Loucy (cell line): Measurements from ENCODE around the gene TRPM8.

Experiments
- H2AFZ ChIP-seq: fragments of 200-600 bp; sonication (generic); 2 replicates; pipeline ENCODE4 v1.6.0; 2016; ENCODE audit warnings: antibody characterized with exemption, mild to moderate bottlenecking, low read length, moderate library complexity
- H3F3A ChIP-seq: fragments of 200-600 bp; 2 replicates; pipeline ENCODE4 v1.6.0; 2016; ENCODE audit warnings: antibody characterized with exemption, low read depth, mild to moderate bottlenecking
- H3K27me3 ChIP-seq: fragments of 200-600 bp; sonication (generic); 2 replicates; pipeline ENCODE4 v1.6.1; 2014; ENCODE audit warnings: low read length, mild to moderate bottlenecking; ENCODE audit not compliant: insufficient read depth, poor library complexity, severe bottlenecking
- H3K36me3 ChIP-seq: fragments of 200-600 bp; sonication (generic); 2 replicates; pipeline ENCODE4 v1.6.1; 2016; ENCODE audit warnings: low read length; ENCODE audit not compliant: insufficient read depth
- H3K4me1 ChIP-seq: fragments of 200-600 bp; sonication (generic); 2 replicates; pipeline ENCODE4 v1.5.1; 2014; ENCODE audit warnings: low read length, mild to moderate bottlenecking; ENCODE audit not compliant: insufficient read depth, poor library complexity, severe bottlenecking
- H3K4me2 ChIP-seq: fragments of 200-600 bp; sonication (generic); 2 replicates; pipeline ENCODE4 v1.6.0; 2014; ENCODE audit warnings: antibody characterized with exemption, low read length, low read depth, mild to moderate bottlenecking; ENCODE audit not compliant: poor library complexity, severe bottlenecking
- H3K4me3 ChIP-seq: fragments of 200-600 bp; sonication (generic); 2 replicates; pipeline ENCODE4 v1.5.1; 2014; ENCODE audit warnings: low read length, mild to moderate bottlenecking, mixed read lengths; ENCODE audit not compliant: poor library complexity, severe bottlenecking
- H3K79me2 ChIP-seq: fragments of 200-600 bp; sonication (generic); 2 replicates; pipeline ENCODE4 v1.6.1; 2014; ENCODE audit warnings: low read length; ENCODE audit not compliant: insufficient read depth
- H3K9ac ChIP-seq: fragments of 200-600 bp; sonication (generic); 2 replicates; pipeline ENCODE4 v1.6.0; 2014; ENCODE audit warnings: mild to moderate bottlenecking, low read depth, low read length, moderate library complexity; ENCODE audit not compliant: poor library complexity, severe bottlenecking
- H3K9me2 ChIP-seq: fragments of 200-600 bp; sonication (generic); replicated peaks from 2 replicates; pipeline ENCODE4 v1.6.1; 2016; ENCODE audit warnings: low read depth, low read length, mixed read lengths
- H3K9me3 ChIP-seq: fragments of 200-600 bp; sonication (generic); 2 replicates; pipeline ENCODE4 v1.6.1; 2014; ENCODE audit warnings: mild to moderate bottlenecking, antibody characterized with exemption, low read length, low read depth; ENCODE audit not compliant: insufficient read depth
- H4K20me1 ChIP-seq: fragments of 200-600 bp; sonication (generic); 2 replicates; pipeline ENCODE4 v1.6.0; 2014; ENCODE audit warnings: antibody characterized with exemption, low read length, mild to moderate bottlenecking; ENCODE audit not compliant: insufficient read depth, poor library complexity, severe bottlenecking
- EZH2phosphoT487 ChIP-seq: fragments of 200-600 bp; IDR thresholded peaks from 2 replicates; pipeline ENCODE4 v1.6.1; 2018; ENCODE audit warnings: antibody characterized with exemption, mild to moderate bottlenecking, moderate library complexity, borderline replicate concordance
- TF ChIP-seq, protein P1 (sequence below): fragments of 200-600 bp; sonication (generic); conservative IDR thresholded peaks from 2 replicates; pipeline ENCODE4 v1.5.1; 2014; ENCODE audit warnings: mild to moderate bottlenecking, antibody characterized with exemption, low read length

The TRPM8 gene

DNA sequence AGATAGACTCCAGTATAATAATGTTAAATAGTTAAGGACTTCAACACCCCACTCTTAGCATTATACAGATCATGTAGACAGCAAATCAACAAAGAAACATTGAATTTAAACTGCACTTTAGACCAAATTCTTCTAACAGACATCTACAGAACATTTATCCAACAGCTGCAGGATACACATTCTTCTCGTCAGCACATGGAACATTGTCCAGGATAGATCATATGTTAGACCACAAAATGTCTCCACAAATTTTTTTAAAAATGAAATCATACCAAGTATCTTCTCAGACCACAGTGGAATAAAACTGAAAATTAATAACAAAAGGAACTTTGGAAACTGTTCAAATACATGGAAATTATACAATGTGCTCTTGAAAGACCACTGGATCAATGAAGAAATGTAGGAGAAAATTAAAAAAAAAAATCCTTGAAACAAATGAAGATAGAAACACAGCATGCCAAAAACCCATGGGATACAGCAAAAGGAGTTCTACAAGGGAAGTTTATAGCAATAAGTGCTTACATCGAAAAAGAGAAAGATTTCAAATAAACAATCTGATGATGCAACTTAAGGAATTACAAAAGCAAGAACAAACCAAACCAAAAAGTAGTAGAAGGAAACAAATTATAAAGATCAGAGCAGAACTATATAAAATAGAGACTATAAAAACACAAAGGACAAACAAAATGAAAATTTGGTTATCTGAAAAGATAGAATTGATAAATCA, 121.1 kb downstream of the TRPM8 start:
- Histone ChIP-seq H3K4me1 (no peaks in the 10 kb centered on the region), H2AFZ (no peak overlapping the region), H3K9ac (no peak overlapping the region), H3K4me2 (no peak overlapping the region), H3K36me3 (no peaks in the 10 kb centered on the region), H4K20me1 (no peaks in the 10 kb centered on the region), H3K9me3 (peaks cover 11% of the 10 kb centered on the region; the same call in 1 of the 2 replicates), H3K27me3 (no peaks in the 10 kb centered on the region), H3K4me3 (no peak overlapping the region), H3F3A (no peaks in the 10 kb centered on the region), H3K79me2 (no peaks in the 10 kb centered on the region), H3K9me2 (no peaks in the 10 kb centered on the region)
- TF ChIP-seq EZH2phosphoT487, result no peak
- TF ChIP-seq, protein P1, sequence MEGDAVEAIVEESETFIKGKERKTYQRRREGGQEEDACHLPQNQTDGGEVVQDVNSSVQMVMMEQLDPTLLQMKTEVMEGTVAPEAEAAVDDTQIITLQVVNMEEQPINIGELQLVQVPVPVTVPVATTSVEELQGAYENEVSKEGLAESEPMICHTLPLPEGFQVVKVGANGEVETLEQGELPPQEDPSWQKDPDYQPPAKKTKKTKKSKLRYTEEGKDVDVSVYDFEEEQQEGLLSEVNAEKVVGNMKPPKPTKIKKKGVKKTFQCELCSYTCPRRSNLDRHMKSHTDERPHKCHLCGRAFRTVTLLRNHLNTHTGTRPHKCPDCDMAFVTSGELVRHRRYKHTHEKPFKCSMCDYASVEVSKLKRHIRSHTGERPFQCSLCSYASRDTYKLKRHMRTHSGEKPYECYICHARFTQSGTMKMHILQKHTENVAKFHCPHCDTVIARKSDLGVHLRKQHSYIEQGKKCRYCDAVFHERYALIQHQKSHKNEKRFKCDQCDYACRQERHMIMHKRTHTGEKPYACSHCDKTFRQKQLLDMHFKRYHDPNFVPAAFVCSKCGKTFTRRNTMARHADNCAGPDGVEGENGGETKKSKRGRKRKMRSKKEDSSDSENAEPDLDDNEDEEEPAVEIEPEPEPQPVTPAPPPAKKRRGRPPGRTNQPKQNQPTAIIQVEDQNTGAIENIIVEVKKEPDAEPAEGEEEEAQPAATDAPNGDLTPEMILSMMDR, result no peak

DNA sequence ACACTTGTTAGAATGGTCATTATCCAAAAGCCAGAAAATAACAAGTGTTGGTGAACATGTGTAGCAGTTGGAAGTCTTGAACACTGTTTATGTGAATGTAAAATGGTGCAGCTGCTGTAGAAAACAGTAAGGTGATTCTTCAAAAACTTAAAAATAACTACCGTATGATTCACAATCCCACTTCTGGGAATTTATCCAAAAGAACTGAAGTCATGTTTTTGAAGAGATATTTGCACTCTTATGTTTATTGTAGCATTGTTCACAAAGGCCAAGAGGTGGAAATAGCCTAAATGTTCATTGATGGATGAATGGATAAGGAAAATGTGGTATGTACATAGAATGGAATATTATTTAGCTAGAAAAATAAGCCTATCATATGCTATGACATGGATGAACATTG, 127.0 kb downstream of the TRPM8 start:
- H3K9ac ChIP-seq, result no peak overlapping the region
- no peak overlapping the region for H2AFZ ChIP-seq
- H3K4me1 ChIP-seq, result no peaks in the 10 kb centered on the region
- no peaks in the 10 kb centered on the region for H3K79me2 ChIP-seq
- no peak overlapping the region for H3K4me2 ChIP-seq
- no peaks in the 10 kb centered on the region for H3K36me3 ChIP-seq
- no peaks in the 10 kb centered on the region for H3F3A ChIP-seq
- no peak for TF ChIP-seq EZH2phosphoT487
- TF ChIP-seq, protein P1, result no peak
- no peaks in the 10 kb centered on the region for H3K9me2 ChIP-seq
- no peaks in the 10 kb centered on the region for H3K27me3 ChIP-seq
- H4K20me1 ChIP-seq, result no peaks in the 10 kb centered on the region
- H3K4me3 ChIP-seq, result no peak overlapping the region
- H3K9me3 ChIP-seq, result no peaks in the 10 kb centered on the region

DNA sequence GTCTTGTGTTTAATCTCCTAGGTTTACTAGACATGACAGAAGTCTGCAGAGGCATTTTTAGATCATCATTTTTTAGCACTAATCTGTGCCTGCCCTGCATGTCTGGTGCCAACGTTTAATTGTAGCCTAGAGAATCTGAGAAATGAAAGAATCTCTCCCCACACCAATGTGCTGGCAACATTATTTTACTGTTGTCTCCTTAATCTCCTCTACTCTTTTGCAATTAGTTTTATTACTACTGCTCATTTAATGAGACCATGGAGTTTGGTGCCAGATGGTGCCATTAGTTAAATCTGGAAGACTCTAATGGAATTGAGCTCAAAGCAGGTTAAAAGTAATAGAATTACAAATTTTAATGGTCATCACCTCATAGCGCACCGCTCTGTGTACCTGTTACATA, 129.3 kb downstream of the TRPM8 start:
- Histone ChIP-seq H3K9me3 (no peaks in the 10 kb centered on the region), H4K20me1 (no peaks in the 10 kb centered on the region), H3K9ac (no peak overlapping the region), H3F3A (no peaks in the 10 kb centered on the region), H3K4me3 (no peak overlapping the region), H3K27me3 (no peaks in the 10 kb centered on the region), H3K79me2 (no peaks in the 10 kb centered on the region), H3K4me1 (no peaks in the 10 kb centered on the region), H2AFZ (no peak overlapping the region), H3K9me2 (no peaks in the 10 kb centered on the region), H3K4me2 (no peak overlapping the region), H3K36me3 (no peaks in the 10 kb centered on the region)
- TF ChIP-seq, protein P1, result no peak
- no peak for TF ChIP-seq EZH2phosphoT487
